Activated T-helper 1 cell treated with anti-CD3 and anti-CD28 coated beads, Interleukin-12 subunit alpha, Interleukin-12 subunit beta, Interleukin-2, Interleukin-4 antibody, amounts not matched to agents 30 ng/mL and 10 ng/mL and 1 ng/mL, durations not matched to agents 14 hours and 24 hours and 36 hours (primary cell): Measurements from ENCODE around the gene CHRNA9. TPM values are rescaled to one million over a fixed set of nuclear protein-coding genes. Genes with fewer than 3 reads are reported as not detected.

Experiments used
- DNase-seq: peaks from one replicate; pipeline ENCODE4 v3.0.0; 2021; ENCODE audit warnings: low spot score
- H3K27ac Mint-ChIP-seq: one replicate; pipeline ENCODE4 v1.8.0; 2021; ENCODE audit warnings: mild to moderate bottlenecking, mixed read lengths
- H3K27me3 Mint-ChIP-seq: one replicate; pipeline ENCODE4 v1.8.0; 2022; ENCODE audit warnings: mild to moderate bottlenecking, moderate library complexity, mixed read lengths; ENCODE audit not compliant: insufficient read depth
- H3K36me3 Mint-ChIP-seq: one replicate; pipeline ENCODE4 v1.8.0; 2021; ENCODE audit warnings: low read depth, mixed read lengths
- H3K4me1 Mint-ChIP-seq: one replicate; pipeline ENCODE4 v1.8.0; 2021; ENCODE audit warnings: low read depth, mixed read lengths
- H3K4me3 Mint-ChIP-seq: one replicate; pipeline ENCODE4 v1.8.0; 2021; ENCODE audit warnings: mild to moderate bottlenecking, moderate library complexity, mixed read lengths
- H3K9me3 Mint-ChIP-seq: one replicate; pipeline ENCODE4 v1.8.0; 2021; ENCODE audit warnings: mixed read lengths
- intact Hi-C: fragments of 100-400 bp; cut with micrococcal nuclease; formaldehyde crosslinking; loops from one replicate; pipeline ENCODE4 v1.15.1; 2024
- total RNA-seq: library from RNA; stranded (reverse); gene quantifications from 2 replicates; pipeline ENCODE4 v1.2.3, GENCODE V29; 2022

The CHRNA9 gene
- total RNA-seq, 1 donor from 2014 or later, result not detected

GRCh38 chr4:40357738-40358137, 22.6 kb downstream of the CHRNA9 start:
- Mint-ChIP-seq H3K27ac (no peak overlapping the region), H3K9me3 (no peaks in the 10 kb centered on the region), H3K4me3 (no peak overlapping the region), H3K36me3 (no peaks in the 10 kb centered on the region), H3K27me3 (peaks cover 4% of the 10 kb centered on the region), H3K4me1 (no peaks in the 10 kb centered on the region)
- DNase-seq, result no peak
- intact Hi-C loops, result no loop called here

DNA sequence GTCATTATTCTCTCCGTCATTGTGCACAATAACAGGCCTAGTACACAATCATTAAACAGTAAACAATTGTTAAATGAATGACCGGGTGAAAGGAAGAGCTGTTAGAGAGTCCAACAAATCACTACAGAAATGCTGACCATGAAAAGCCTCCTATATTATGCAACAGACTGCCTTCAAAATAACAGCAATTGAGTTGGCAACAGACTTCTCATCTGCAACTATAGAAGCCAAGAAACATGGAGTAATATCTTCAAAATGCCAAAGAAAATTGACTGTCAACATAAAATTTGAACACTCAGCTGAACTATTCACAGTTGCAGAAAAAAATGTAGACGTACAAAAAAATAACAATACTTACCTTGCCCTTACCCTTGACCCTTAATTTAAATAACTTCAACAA, 26.2 kb downstream of the CHRNA9 start:
- no peak for DNase-seq
- no peak overlapping the region for H3K27ac Mint-ChIP-seq
- no peaks in the 10 kb centered on the region for H3K9me3 Mint-ChIP-seq
- peaks cover 3% of the 10 kb centered on the region for H3K27me3 Mint-ChIP-seq
- H3K4me3 Mint-ChIP-seq, result no peak overlapping the region
- H3K36me3 Mint-ChIP-seq, result no peaks in the 10 kb centered on the region
- H3K4me1 Mint-ChIP-seq, result no peaks in the 10 kb centered on the region
- intact Hi-C loops, result no loop called here

- Mint-ChIP-seq H3K9me3 (no peaks in the 10 kb centered on the region), H3K27me3 (peaks cover 3% of the 10 kb centered on the region), H3K4me1 (no peaks in the 10 kb centered on the region), H3K27ac (no peak overlapping the region), H3K36me3 (no peaks in the 10 kb centered on the region), H3K4me3 (no peak overlapping the region)
- intact Hi-C loops, result no loop called here
- DNase-seq, result no peak
Measured at GRCh38 chr4:40363382-40363920, 28.3 kb downstream of the CHRNA9 start.

DNA sequence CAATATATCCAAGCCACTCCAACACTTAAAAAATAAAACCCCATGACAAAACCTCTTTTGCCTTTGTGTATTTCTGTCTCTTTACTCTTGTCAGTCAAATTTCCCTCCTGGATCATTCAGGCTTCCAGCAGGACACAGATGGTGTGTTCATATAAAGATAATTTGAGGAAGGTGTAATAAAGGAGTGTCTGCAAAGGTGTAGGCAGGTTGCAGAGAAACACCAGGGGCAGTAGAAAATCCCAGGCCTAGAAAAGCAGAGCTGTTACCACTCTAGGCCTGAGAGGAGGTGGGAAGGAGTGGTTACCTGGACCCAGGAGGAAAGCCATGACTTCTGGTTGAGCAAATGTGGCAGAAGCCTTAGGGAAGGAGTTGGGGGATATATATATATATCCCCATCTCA, 28.8 kb downstream of the CHRNA9 start:
- H3K9me3 Mint-ChIP-seq, result no peaks in the 10 kb centered on the region
- intact Hi-C loops, result no loop called here
- DNase-seq, result no peak
- no peak overlapping the region for H3K27ac Mint-ChIP-seq
- peaks cover 3% of the 10 kb centered on the region for H3K27me3 Mint-ChIP-seq
- no peaks in the 10 kb centered on the region for H3K4me1 Mint-ChIP-seq
- H3K4me3 Mint-ChIP-seq, result no peak overlapping the region
- no peaks in the 10 kb centered on the region for H3K36me3 Mint-ChIP-seq

DNA sequence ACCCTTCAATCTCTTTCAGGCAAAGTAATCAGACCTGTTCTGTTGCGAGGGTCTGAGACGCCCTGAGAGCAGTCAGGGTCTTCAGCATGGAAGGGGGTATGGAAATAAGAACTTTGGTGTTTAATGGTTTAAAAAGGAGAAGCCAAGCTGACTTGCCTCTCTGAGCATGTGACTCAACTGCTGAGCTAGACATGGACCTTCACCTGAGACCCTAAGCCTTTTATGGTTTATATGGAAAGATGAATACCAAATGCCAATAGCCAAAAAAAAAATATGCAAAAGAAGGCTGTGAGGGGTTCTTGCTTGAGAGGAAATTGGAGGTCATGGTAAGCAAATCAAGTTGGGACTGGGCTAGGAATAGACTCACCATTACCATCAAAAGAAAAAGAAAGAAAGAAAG, 30.6 kb downstream of the CHRNA9 start:
- Mint-ChIP-seq H3K4me3 (no peak overlapping the region), H3K9me3 (no peaks in the 10 kb centered on the region), H3K4me1 (no peaks in the 10 kb centered on the region), H3K27me3 (peaks cover 3% of the 10 kb centered on the region), H3K27ac (no peak overlapping the region), H3K36me3 (no peaks in the 10 kb centered on the region)
- intact Hi-C loops, result no loop called here
- no peak for DNase-seq

DNA sequence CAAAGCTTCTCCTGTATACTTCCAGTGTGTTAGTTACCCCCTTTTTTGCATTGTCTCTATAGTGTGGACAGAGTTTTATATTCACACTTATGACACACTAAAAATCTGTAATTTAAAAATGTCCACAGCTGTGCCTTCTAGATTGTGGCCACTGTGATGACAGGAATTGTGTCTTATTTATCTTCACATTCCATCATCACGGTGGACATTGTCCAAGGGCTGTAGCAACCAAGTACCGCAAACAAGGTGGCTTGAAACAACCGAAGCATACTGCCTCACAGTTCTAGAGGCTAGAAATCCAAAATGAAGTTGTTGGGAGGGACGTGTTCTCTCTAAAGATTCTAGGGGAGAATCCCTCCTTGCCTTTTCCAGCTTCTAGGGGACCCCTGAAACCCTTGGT, 32.3 kb downstream of the CHRNA9 start:
- no peak overlapping the region for H3K27ac Mint-ChIP-seq
- H3K9me3 Mint-ChIP-seq, result no peaks in the 10 kb centered on the region
- no peak for DNase-seq
- no peaks in the 10 kb centered on the region for H3K36me3 Mint-ChIP-seq
- no peak overlapping the region for H3K4me3 Mint-ChIP-seq
- intact Hi-C loops, result no loop called here
- peaks cover 2% of the 10 kb centered on the region for H3K27me3 Mint-ChIP-seq
- no peaks in the 10 kb centered on the region for H3K4me1 Mint-ChIP-seq

GRCh38 chr4:40369437-40370274, 34.5 kb downstream of the CHRNA9 start:
- no peak overlapping the region for H3K27ac Mint-ChIP-seq
- H3K9me3 Mint-ChIP-seq, result no peaks in the 10 kb centered on the region
- H3K27me3 Mint-ChIP-seq, result peaks cover 2% of the 10 kb centered on the region
- no peaks in the 10 kb centered on the region for H3K36me3 Mint-ChIP-seq
- no peak for DNase-seq
- intact Hi-C loops, result no loop called here
- no peak overlapping the region for H3K4me3 Mint-ChIP-seq
- H3K4me1 Mint-ChIP-seq, result no peaks in the 10 kb centered on the region

DNA sequence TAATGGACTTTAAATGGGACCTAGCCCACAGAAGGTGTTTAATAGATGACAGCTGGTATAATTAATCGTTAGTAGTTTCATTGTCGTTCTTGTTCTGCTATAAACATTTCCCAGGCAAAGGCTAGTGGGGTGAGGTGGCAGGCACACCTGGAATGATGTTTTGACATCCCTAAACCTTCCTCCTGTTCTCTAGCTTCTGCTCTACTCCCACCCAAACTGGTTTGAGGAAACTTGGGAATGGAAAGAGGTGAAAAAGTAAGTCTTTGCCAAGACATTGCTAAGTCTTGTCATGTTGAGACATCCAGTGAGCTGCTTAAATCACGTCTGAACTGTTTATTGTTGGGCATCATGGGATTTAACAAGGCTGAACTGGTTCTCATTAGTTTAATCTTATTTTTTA, 37.5 kb downstream of the CHRNA9 start:
- DNase-seq, result no peak
- intact Hi-C loops, result no loop called here
- Mint-ChIP-seq H3K9me3 (no peaks in the 10 kb centered on the region), H3K36me3 (no peaks in the 10 kb centered on the region), H3K27ac (no peak overlapping the region), H3K27me3 (peaks cover 2% of the 10 kb centered on the region), H3K4me1 (no peaks in the 10 kb centered on the region), H3K4me3 (no peak overlapping the region)

DNA sequence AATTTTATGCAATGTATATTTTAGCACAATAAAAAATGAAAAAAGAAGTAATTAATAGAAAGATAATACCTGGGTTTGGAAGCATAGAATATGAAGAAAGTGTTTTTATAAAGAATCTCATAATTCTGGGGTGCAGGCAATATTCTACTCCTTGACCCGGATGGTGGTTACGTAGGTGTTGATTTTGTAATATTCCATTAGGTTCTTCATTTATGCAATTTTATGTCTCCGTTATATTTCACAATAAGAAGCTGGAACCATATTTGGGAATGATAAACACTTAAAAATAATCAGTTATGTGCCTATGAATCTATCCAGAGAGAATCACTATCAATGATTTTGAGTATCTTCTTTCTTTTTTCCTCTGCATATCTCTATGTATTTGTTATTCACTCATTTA, 38.5 kb downstream of the CHRNA9 start:
- no peaks in the 10 kb centered on the region for H3K9me3 Mint-ChIP-seq
- intact Hi-C loops, result no loop called here
- peaks cover 4% of the 10 kb centered on the region for H3K4me1 Mint-ChIP-seq
- no peak for DNase-seq
- peaks cover 2% of the 10 kb centered on the region for H3K36me3 Mint-ChIP-seq
- no peak overlapping the region for H3K27ac Mint-ChIP-seq
- H3K4me3 Mint-ChIP-seq, result no peak overlapping the region
- H3K27me3 Mint-ChIP-seq, result peaks cover 2% of the 10 kb centered on the region

DNA sequence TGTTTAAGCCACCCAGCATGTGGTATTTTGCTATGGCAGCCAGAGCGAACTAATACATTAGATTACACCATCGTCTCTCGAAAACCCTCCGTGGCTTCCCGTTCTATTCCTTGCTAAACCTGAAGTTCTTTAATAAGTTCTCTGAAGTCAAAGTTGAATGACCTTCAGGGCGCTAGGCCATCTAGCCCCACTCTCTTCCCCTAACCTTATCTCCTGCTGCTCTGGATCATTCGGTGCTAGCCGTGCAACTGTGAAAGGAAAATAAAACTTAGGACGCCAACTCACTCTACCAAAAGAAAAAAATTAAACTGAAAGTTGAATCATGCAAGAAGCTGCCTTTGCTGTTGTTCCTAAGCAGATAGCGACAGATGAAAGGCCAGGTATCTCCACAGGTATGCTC, 40.0 kb downstream of the CHRNA9 start:
- no peak overlapping the region for H3K4me3 Mint-ChIP-seq
- intact Hi-C loops, result no loop called here
- peaks cover 4% of the 10 kb centered on the region for H3K4me1 Mint-ChIP-seq
- peaks cover 2% of the 10 kb centered on the region for H3K36me3 Mint-ChIP-seq
- no peak for DNase-seq
- no peak overlapping the region for H3K27ac Mint-ChIP-seq
- H3K9me3 Mint-ChIP-seq, result no peaks in the 10 kb centered on the region
- H3K27me3 Mint-ChIP-seq, result peaks cover 2% of the 10 kb centered on the region

DNA sequence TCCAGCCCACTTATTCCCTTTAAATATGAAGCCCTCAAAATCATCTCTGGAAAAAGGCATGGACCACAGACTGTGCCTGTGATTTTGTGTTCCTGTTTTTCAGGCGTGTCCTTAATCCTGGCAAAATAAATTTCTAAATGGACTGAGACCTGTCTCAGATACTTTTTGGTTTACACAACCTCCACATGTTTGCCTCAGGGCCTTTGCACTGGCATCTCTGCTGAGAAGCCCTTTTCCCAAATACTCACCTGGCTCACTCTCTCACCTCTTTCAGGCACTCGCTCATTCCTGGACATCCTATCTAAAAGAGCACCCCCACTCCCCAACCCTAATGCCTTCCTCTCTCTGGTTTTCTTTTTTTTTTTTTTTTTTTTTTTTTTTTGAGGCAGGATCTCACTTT, 40.5 kb downstream of the CHRNA9 start:
- no peak for DNase-seq
- Mint-ChIP-seq H3K4me3 (no peak overlapping the region), H3K27ac (no peak overlapping the region), H3K4me1 (peaks cover 4% of the 10 kb centered on the region), H3K27me3 (peaks cover 2% of the 10 kb centered on the region), H3K36me3 (peaks cover 2% of the 10 kb centered on the region), H3K9me3 (no peaks in the 10 kb centered on the region)
- intact Hi-C loops, result no loop called here

DNA sequence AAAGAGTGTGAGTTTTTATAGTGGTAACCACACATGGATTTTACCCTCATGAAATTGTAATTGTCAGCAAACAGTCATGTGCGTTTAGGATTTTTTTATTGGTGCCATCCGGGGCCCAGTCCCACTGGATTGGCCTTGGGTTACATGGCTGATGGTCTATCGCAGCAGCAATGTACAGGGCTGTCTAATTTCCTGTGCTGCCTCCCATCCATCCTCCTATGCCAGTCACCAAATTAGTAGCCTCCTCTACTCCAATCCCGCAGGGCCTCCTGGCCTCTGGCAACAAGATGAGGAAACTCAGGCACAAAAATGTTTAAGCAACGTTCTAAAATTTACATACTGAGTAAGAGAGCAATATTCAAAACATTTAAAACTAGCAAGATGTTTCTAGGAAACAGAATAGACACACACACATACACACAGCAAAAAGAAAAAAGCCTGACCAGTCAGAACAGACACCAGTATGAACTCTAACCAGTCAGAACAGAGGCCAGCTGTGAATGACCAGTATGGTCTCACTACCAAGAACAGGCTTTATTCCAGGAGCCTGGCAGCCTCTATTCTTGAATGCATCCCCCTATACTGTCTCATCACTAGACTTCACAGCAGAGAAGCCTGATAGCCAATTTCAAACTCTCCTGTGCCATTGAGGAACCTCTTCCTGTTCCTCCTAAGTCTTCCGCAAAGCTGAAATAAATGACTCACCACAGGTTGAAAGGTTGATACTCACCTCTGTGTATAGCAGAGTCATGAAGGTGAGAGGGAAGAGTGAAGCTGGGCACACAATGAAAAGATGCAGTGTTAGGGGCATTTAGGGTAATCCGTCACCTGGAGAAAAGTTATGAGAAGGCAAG, 42.6 kb downstream of the CHRNA9 start:
- no peak overlapping the region for H3K4me3 Mint-ChIP-seq
- intact Hi-C loops, result no loop called here
- peaks cover 9% of the 10 kb centered on the region for H3K4me1 Mint-ChIP-seq
- peaks cover 3% of the 10 kb centered on the region for H3K36me3 Mint-ChIP-seq
- H3K9me3 Mint-ChIP-seq, result no peaks in the 10 kb centered on the region
- peaks cover 1% of the 10 kb centered on the region for H3K27me3 Mint-ChIP-seq
- no peak overlapping the region for H3K27ac Mint-ChIP-seq
- DNase-seq, result no peak

GRCh38 chr4:40378619-40379018, 43.5 kb downstream of the CHRNA9 start:
- H3K27ac Mint-ChIP-seq, result no peak overlapping the region
- no peaks in the 10 kb centered on the region for H3K27me3 Mint-ChIP-seq
- H3K9me3 Mint-ChIP-seq, result no peaks in the 10 kb centered on the region
- peaks cover 14% of the 10 kb centered on the region for H3K4me1 Mint-ChIP-seq
- no peak overlapping the region for H3K4me3 Mint-ChIP-seq
- peaks cover 3% of the 10 kb centered on the region for H3K36me3 Mint-ChIP-seq
- intact Hi-C loops, result no loop called here
- no peak for DNase-seq
